Loucy (cell line): ENCODE data around the gene PARK7.

Experiments used
- CTCF ChIP-seq: fragments of 200-600 bp; sonication (generic); conservative IDR thresholded peaks from 2 replicates; pipeline ENCODE4 v1.5.1; 2014; ENCODE audit warnings: mild to moderate bottlenecking, antibody characterized with exemption, low read length
- EZH2phosphoT487 ChIP-seq: fragments of 200-600 bp; IDR thresholded peaks from 2 replicates; pipeline ENCODE4 v1.6.1; 2018; ENCODE audit warnings: antibody characterized with exemption, mild to moderate bottlenecking, moderate library complexity, borderline replicate concordance

- TF ChIP-seq CTCF, result no peak
- no peak for TF ChIP-seq EZH2phosphoT487
These were observed 56.1 kb downstream of the PARK7 start for GRCh38 chr1:8017495-8018197.
